ENCODE measurements around the gene CTDSPL.

CTDSPL gene

DNA sequence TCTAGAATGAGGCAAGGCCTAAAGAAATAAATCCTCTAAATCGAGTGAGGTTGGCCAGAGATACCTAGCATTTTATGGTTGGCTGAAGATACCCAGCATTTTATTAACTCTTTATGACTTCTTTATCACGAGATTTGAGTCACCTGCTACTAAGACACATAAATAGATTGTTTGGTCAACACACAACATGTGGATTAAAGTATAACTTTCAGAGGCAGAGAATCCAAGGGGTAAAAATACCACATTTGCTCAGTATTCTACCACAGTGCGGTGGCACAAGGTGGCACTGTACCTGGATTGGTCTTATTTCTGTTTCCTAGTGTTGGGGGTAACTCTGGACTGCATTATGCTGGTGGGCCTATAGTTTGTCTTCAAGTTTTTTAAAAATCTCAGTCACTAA is 102.0 kb downstream of the CTDSPL start:
- no peak overlapping the region for H2BK5ac ChIP-seq (ENCODE audit: low read length)
- H3K4me1 ChIP-seq (ENCODE audit: control insufficient read depth, low read depth, low read length), result no peaks in the 10 kb centered on the region
- DNase-seq, result no peak
- H3K18ac ChIP-seq (ENCODE audit: low read length), result no peak overlapping the region
- H3K79me1 ChIP-seq (ENCODE audit: low read length), result no peaks in the 10 kb centered on the region
- no peak overlapping the region for H3K4me3 ChIP-seq (ENCODE audit: low read length)
- H3K23ac ChIP-seq (ENCODE audit: low read length), result no peak overlapping the region
- WGBS (ENCODE audit: extremely low coverage, insufficient coverage, low lambda C conversion rate), result no CpG with 5 or more reads among the region's 3 CpGs
- H2BK120ac ChIP-seq (ENCODE audit: low read depth, low read length), result no peak overlapping the region
- H2BK15ac ChIP-seq (replicated peaks; ENCODE audit: low read depth), result no peak overlapping the region
- no peak overlapping the region for H3K56ac ChIP-seq (ENCODE audit: low read length)
- no peak overlapping the region for H3K4ac ChIP-seq (ENCODE audit: low read depth, low read length)
- no peak overlapping the region for H2AK5ac ChIP-seq (ENCODE audit: low read length)
- no peak overlapping the region for H4K5ac ChIP-seq (ENCODE audit: low read length)
- H4K8ac ChIP-seq (ENCODE audit: low read depth, low read length), result no peak overlapping the region
- no peak overlapping the region for H3K9ac ChIP-seq (ENCODE audit: low read length)
- no peaks in the 10 kb centered on the region for H3K36me3 ChIP-seq (ENCODE audit: control insufficient read depth, insufficient read depth, low read length)
- H3K27me3 ChIP-seq (ENCODE audit: insufficient read depth, low read length, poor library complexity), result no peaks in the 10 kb centered on the region
- no peak overlapping the region for H3K4me2 ChIP-seq (ENCODE audit: low read length)
- H3K79me2 ChIP-seq (ENCODE audit: control insufficient read depth, insufficient read depth, low read length), result no peaks in the 10 kb centered on the region
- no peak overlapping the region for H3K27ac ChIP-seq (ENCODE audit: low read depth, low read length)

GRCh38 chr3:37964146-37964545 is 102.5 kb downstream of the CTDSPL start:
- Histone ChIP-seq H3K9ac (ENCODE audit: low read length) (no peak overlapping the region), H2BK120ac (ENCODE audit: low read depth, low read length) (no peak overlapping the region), H2AK5ac (ENCODE audit: low read length) (no peak overlapping the region), H3K4ac (ENCODE audit: low read depth, low read length) (no peak overlapping the region), H3K56ac (ENCODE audit: low read length) (no peak overlapping the region), H3K79me1 (ENCODE audit: low read length) (no peaks in the 10 kb centered on the region), H2BK15ac (replicated peaks; ENCODE audit: low read depth) (no peak overlapping the region), H4K5ac (ENCODE audit: low read length) (no peak overlapping the region), H3K23ac (ENCODE audit: low read length) (no peak overlapping the region), H3K4me1 (ENCODE audit: control insufficient read depth, low read depth, low read length) (no peaks in the 10 kb centered on the region), H3K4me3 (ENCODE audit: low read length) (no peak overlapping the region), H3K18ac (ENCODE audit: low read length) (no peak overlapping the region), H4K8ac (ENCODE audit: low read depth, low read length) (no peak overlapping the region), H3K27me3 (ENCODE audit: insufficient read depth, low read length, poor library complexity) (no peaks in the 10 kb centered on the region), H3K36me3 (ENCODE audit: control insufficient read depth, insufficient read depth, low read length) (no peaks in the 10 kb centered on the region), H3K27ac (ENCODE audit: low read depth, low read length) (no peak overlapping the region), H3K4me2 (ENCODE audit: low read length) (no peak overlapping the region), H3K79me2 (ENCODE audit: control insufficient read depth, insufficient read depth, low read length) (no peaks in the 10 kb centered on the region), H2BK5ac (ENCODE audit: low read length) (no peak overlapping the region)
- WGBS (ENCODE audit: extremely low coverage, insufficient coverage, low lambda C conversion rate), result no CpG with 5 or more reads among the region's 3 CpGs
- no peak for DNase-seq

DNA sequence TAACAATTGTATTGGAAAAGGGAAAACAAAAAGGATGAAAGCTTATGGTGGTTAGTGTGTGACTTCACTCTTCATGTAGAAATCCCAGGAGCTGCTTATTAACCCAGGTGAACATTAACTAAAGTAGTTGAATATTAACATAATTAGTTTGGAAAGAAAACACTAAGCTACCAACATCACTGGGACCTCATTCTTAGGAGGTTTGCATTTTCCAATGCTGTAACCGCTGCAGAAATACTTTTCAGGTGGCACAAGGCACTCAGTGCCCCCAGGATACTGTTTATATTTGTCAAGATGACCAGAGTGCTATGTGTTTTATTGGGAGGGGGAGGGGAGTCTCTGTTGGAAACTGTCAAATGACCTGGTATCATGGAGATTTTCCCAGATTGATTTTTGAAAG is 103.0 kb downstream of the CTDSPL start:
- Histone ChIP-seq H2BK15ac (replicated peaks; ENCODE audit: low read depth) (no peak overlapping the region), H3K4me1 (ENCODE audit: control insufficient read depth, low read depth, low read length) (no peaks in the 10 kb centered on the region), H2BK120ac (ENCODE audit: low read depth, low read length) (no peak overlapping the region), H2BK5ac (ENCODE audit: low read length) (no peak overlapping the region), H3K4me3 (ENCODE audit: low read length) (no peak overlapping the region), H4K5ac (ENCODE audit: low read length) (no peak overlapping the region), H3K4me2 (ENCODE audit: low read length) (no peak overlapping the region), H2AK5ac (ENCODE audit: low read length) (no peak overlapping the region), H3K56ac (ENCODE audit: low read length) (no peak overlapping the region), H3K27ac (ENCODE audit: low read depth, low read length) (no peak overlapping the region), H4K8ac (ENCODE audit: low read depth, low read length) (no peak overlapping the region), H3K9ac (ENCODE audit: low read length) (no peak overlapping the region), H3K79me2 (ENCODE audit: control insufficient read depth, insufficient read depth, low read length) (no peaks in the 10 kb centered on the region), H3K4ac (ENCODE audit: low read depth, low read length) (no peak overlapping the region), H3K18ac (ENCODE audit: low read length) (no peak overlapping the region), H3K36me3 (ENCODE audit: control insufficient read depth, insufficient read depth, low read length) (no peaks in the 10 kb centered on the region), H3K23ac (ENCODE audit: low read length) (no peak overlapping the region), H3K79me1 (ENCODE audit: low read length) (no peaks in the 10 kb centered on the region), H3K27me3 (ENCODE audit: insufficient read depth, low read length, poor library complexity) (no peaks in the 10 kb centered on the region)
- no CpG with 5 or more reads among the region's 1 CpG for WGBS (ENCODE audit: extremely low coverage, insufficient coverage, low lambda C conversion rate)
- DNase-seq, result no peak

DNA sequence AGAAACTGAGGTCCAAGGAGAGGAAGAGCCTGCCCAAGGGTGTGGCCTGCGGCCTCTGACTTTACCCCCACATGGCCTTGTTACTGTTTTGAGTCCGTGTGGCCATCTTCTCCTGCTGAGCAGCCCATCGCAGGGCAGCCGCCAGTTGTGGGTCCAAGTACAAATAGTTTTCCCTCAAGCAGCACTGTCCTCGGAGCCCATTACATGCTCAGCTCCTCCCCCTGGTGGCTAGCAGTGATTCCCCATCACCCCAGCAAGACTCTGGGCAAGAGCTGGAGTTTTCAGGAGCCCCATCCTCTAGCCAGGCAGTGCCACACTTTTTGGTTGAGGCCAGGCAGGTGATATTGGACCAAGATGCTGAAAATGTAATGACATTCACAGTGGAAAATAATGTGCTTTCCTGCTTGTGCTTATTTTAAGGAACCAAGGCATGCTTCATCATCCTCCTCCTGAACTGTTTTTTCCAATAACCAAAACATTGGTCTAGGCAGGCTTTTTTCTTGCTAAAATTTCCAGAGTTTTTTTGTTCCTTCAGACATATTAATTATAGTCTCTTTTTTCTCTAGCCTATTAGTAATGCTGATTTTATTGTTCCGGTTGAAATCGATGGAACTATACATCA is 105.7 kb downstream of the CTDSPL start:
- H2BK15ac ChIP-seq (replicated peaks; ENCODE audit: low read depth), result no peak overlapping the region
- no peak overlapping the region for H4K5ac ChIP-seq (ENCODE audit: low read length)
- WGBS (ENCODE audit: extremely low coverage, insufficient coverage, low lambda C conversion rate), result no CpG with 5 or more reads among the region's 7 CpGs
- H3K4me3 ChIP-seq (ENCODE audit: low read length), result no peak overlapping the region
- H3K27me3 ChIP-seq (ENCODE audit: insufficient read depth, low read length, poor library complexity), result no peaks in the 10 kb centered on the region
- no peak overlapping the region for H3K9ac ChIP-seq (ENCODE audit: low read length)
- H2BK120ac ChIP-seq (ENCODE audit: low read depth, low read length), result no peak overlapping the region
- no peaks in the 10 kb centered on the region for H3K79me2 ChIP-seq (ENCODE audit: control insufficient read depth, insufficient read depth, low read length)
- peak; percentile 83 for DNase-seq
- no peak overlapping the region for H3K23ac ChIP-seq (ENCODE audit: low read length)
- H3K27ac ChIP-seq (ENCODE audit: low read depth, low read length), result no peak overlapping the region
- H2BK5ac ChIP-seq (ENCODE audit: low read length), result no peak overlapping the region
- H3K79me1 ChIP-seq (ENCODE audit: low read length), result no peaks in the 10 kb centered on the region
- H3K4me1 ChIP-seq (ENCODE audit: control insufficient read depth, low read depth, low read length), result no peaks in the 10 kb centered on the region
- H3K36me3 ChIP-seq (ENCODE audit: control insufficient read depth, insufficient read depth, low read length), result no peaks in the 10 kb centered on the region
- no peak overlapping the region for H3K56ac ChIP-seq (ENCODE audit: low read length)
- no peak overlapping the region for H2AK5ac ChIP-seq (ENCODE audit: low read length)
- no peak overlapping the region for H3K4ac ChIP-seq (ENCODE audit: low read depth, low read length)
- no peak overlapping the region for H3K4me2 ChIP-seq (ENCODE audit: low read length)
- H4K8ac ChIP-seq (ENCODE audit: low read depth, low read length), result no peak overlapping the region
- H3K18ac ChIP-seq (ENCODE audit: low read length), result no peak overlapping the region

DNA sequence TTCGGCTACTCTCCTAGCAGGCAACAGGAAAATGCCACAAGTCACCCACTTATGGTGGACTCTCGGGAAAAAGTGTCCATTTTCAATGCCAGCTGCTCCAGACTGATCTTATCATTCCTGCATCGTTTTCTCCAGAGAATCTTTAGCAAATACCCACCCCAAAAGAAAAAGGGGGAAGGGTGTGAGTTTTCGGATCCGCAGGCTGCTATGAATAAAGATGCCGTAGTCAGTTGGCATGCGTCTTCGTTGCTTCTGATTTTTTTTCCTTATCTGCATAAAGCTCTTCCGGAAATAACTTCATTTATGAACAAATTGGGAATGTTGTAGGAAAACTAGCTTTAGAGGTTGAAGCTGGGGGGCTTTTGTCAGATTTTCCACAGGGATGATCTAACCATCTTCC is 106.5 kb downstream of the CTDSPL start:
- Histone ChIP-seq H3K36me3 (ENCODE audit: control insufficient read depth, insufficient read depth, low read length) (no peaks in the 10 kb centered on the region), H3K27ac (ENCODE audit: low read depth, low read length) (no peak overlapping the region), H3K23ac (ENCODE audit: low read length) (no peak overlapping the region), H2BK15ac (replicated peaks; ENCODE audit: low read depth) (no peak overlapping the region), H3K79me2 (ENCODE audit: control insufficient read depth, insufficient read depth, low read length) (no peaks in the 10 kb centered on the region), H3K79me1 (ENCODE audit: low read length) (no peaks in the 10 kb centered on the region), H2AK5ac (ENCODE audit: low read length) (no peak overlapping the region), H4K5ac (ENCODE audit: low read length) (no peak overlapping the region), H4K8ac (ENCODE audit: low read depth, low read length) (no peak overlapping the region), H3K4ac (ENCODE audit: low read depth, low read length) (no peak overlapping the region), H3K18ac (ENCODE audit: low read length) (no peak overlapping the region), H3K4me3 (ENCODE audit: low read length) (no peak overlapping the region), H2BK5ac (ENCODE audit: low read length) (no peak overlapping the region), H2BK120ac (ENCODE audit: low read depth, low read length) (no peak overlapping the region), H3K27me3 (ENCODE audit: insufficient read depth, low read length, poor library complexity) (no peaks in the 10 kb centered on the region), H3K4me2 (ENCODE audit: low read length) (no peak overlapping the region), H3K56ac (ENCODE audit: low read length) (no peak overlapping the region), H3K9ac (ENCODE audit: low read length) (no peak overlapping the region), H3K4me1 (ENCODE audit: control insufficient read depth, low read depth, low read length) (no peaks in the 10 kb centered on the region)
- WGBS (ENCODE audit: extremely low coverage, insufficient coverage, low lambda C conversion rate), result no CpG with 5 or more reads among the region's 9 CpGs
- DNase-seq, result no peak
